HepG2 (cell line): ENCODE measurements around the gene C6orf62. TPM values are rescaled to one million over a fixed set of nuclear protein-coding genes. Genes with fewer than 3 reads are reported as not detected.
A peak's percentile ranks its signal among the peaks of the same experiment; 100 is the strongest.

Source experiments
- CREM ChIP-seq, 2 experiments: sonication (generic) in 1 of 2; formaldehyde crosslinking in 1 of 2; IDR thresholded peaks; 2 replicates each; pipeline versions ENCODE4 v1.4.0 to v1.6.1; 2016 to 2020; ENCODE audit warnings: antibody characterized with exemption in 1 of 2, mild to moderate bottlenecking in 1 of 2, missing genetic modification reagents in 1 of 2
- EHMT2 ChIP-seq: fragments of 200-600 bp; sonication (generic); IDR thresholded peaks from 2 replicates; pipeline ENCODE4 v1.7.0; 2017; ENCODE audit warnings: antibody characterized with exemption, low read depth, low read length, borderline replicate concordance
- KDM5B ChIP-seq: sonication (generic); formaldehyde crosslinking; IDR thresholded peaks from 2 replicates; pipeline ENCODE4 v1.4.0; 2020; ENCODE audit warnings: missing genetic modification reagents, mild to moderate bottlenecking, borderline replicate concordance
- ZFP41 ChIP-seq: sonication (generic); formaldehyde crosslinking; IDR thresholded peaks from 2 replicates; pipeline ENCODE4 v1.4.0; 2020; ENCODE audit warnings: mild to moderate bottlenecking, missing genetic modification reagents, borderline replicate concordance
- ZNF260 ChIP-seq: sonication (generic); formaldehyde crosslinking; IDR thresholded peaks from 2 replicates; pipeline ENCODE4 v1.4.0; 2020; ENCODE audit warnings: missing genetic modification reagents, low read depth, mild to moderate bottlenecking, borderline replicate concordance
- ZNF367 ChIP-seq: sonication (generic); formaldehyde crosslinking; IDR thresholded peaks from 2 replicates; pipeline ENCODE4 v1.4.0; 2020; ENCODE audit warnings: missing genetic modification reagents, borderline replicate concordance
- ZNF446 ChIP-seq: sonication (generic); formaldehyde crosslinking; IDR thresholded peaks from 2 replicates; pipeline ENCODE4 v1.5.0; 2020; ENCODE audit warnings: mild to moderate bottlenecking, missing genetic modification reagents
- ZNF850 ChIP-seq: sonication (generic); formaldehyde crosslinking; conservative IDR thresholded peaks from 2 replicates; pipeline ENCODE4 v1.9.0; 2021; ENCODE audit warnings: mild to moderate bottlenecking, missing genetic modification reagents
- polyA plus RNA-seq, 8 experiments: library from polyadenylated mRNA; depleted of rRNA in 3 of 8; stranded (reverse) in 7 of 8; unstranded in 1 of 8; fragments of >200 nt; fragmentation: Illumina TruSeq in 4 of 8; extraction: Trizol in 4 of 8; gene quantifications; 2 replicates each; pipeline versions ENCODE4 v1.2.1 to v1.2.3, GENCODE V29; 2011 to 2016; ENCODE audit warnings: low read depth in 4 of 8, missing spikeins in 1 of 8, mixed read lengths in 1 of 8; ENCODE audit not compliant: insufficient read depth in 1 of 8
- total RNA-seq, 5 experiments: library from RNA; depleted of rRNA; stranded (reverse); fragments of >200 nt; fragmentation: Illumina TruSeq; extraction: Trizol; gene quantifications; 2 replicates each; pipeline ENCODE4 v1.2.3, GENCODE V29; 2016; ENCODE audit warnings: low read depth in 1 of 5
- TF ChIP-seq, protein P1 (sequence below): sonication (generic); formaldehyde crosslinking; IDR thresholded peaks from 2 replicates; pipeline ENCODE4 v1.8.0; 2022; ENCODE audit warnings: missing genetic modification reagents, mild to moderate bottlenecking, borderline replicate concordance
- TF ChIP-seq, protein P2 (sequence below): sonication (generic); formaldehyde crosslinking; IDR thresholded peaks from 2 replicates; pipeline ENCODE4 v1.8.0; 2022; ENCODE audit warnings: missing genetic modification reagents, mild to moderate bottlenecking, inconsistent platforms, borderline replicate concordance
- TF ChIP-seq, protein P3 (sequence below): sonication (generic); formaldehyde crosslinking; IDR thresholded peaks from 2 replicates; pipeline ENCODE4 v1.9.0; 2021; ENCODE audit warnings: mild to moderate bottlenecking, missing genetic modification reagents
- TF ChIP-seq, protein P4 (sequence below): sonication (generic); formaldehyde crosslinking; IDR thresholded peaks from 2 replicates; pipeline ENCODE4 v1.5.1; 2020; ENCODE audit warnings: mild to moderate bottlenecking, missing genetic modification reagents, borderline replicate concordance

The C6orf62 gene
- total and polyA plus RNA-seq, 2 of the 13 experiments (the other 11 are each of a cell fraction or from before 2014, with no cell fraction given): 54.8 to 90.4 TPM

DNA sequence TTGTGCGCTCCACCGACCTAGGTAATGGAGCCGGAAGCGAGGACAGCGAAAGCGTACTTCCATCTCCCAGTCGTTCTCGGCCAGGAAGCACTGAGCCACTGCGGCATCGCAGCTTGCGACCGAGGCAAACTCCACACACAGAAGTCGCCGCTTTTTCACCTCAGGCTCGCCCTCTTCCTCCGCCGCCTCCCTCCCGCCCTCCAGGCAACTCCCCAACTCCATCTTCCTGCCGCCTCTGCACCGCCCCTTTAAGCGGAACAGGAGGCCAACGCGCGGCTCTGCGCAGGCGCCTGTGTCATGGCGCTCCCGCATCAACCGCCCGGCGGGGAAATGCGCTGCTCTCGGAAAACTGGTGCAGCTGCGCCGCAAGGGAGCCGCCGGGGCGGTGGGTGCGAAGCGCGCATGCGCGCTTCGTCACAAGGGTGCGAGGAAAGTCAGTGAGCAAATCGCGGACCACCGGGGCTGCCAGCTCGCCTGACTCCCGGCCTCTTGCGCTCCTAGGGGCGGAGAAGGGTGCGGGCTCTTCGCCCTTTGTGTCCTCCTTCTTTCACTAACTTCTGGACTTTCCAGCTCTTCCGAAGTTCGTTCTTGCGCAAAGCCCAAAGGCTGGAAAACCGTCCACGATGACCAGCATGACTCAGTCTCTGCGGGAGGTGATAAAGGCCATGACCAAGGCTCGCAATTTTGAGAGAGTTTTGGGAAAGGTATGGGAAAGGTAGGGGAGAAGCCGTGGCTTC lies 52.1 kb downstream of the C6orf62 start, which contains the start of the genes ACOT13 and TDP2 (continued):
- TF ChIP-seq, protein P1, sequence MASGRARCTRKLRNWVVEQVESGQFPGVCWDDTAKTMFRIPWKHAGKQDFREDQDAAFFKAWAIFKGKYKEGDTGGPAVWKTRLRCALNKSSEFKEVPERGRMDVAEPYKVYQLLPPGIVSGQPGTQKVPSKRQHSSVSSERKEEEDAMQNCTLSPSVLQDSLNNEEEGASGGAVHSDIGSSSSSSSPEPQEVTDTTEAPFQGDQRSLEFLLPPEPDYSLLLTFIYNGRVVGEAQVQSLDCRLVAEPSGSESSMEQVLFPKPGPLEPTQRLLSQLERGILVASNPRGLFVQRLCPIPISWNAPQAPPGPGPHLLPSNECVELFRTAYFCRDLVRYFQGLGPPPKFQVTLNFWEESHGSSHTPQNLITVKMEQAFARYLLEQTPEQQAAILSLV (CRISPR knock-in tag): peak; percentile 99
- TF ChIP-seq EHMT2 (peak; percentile 74; the same call in 1 of the 2 replicates), ZNF260 (CRISPR knock-in tag) (peak; percentile 9; the same call in 1 of the 2 replicates), ZFP41 (peak; percentile 71; the same call in 1 of the 2 replicates), CREM (IDR thresholded peaks at IDR 0.05) (peak; percentile 63), CREM (CRISPR knock-in tag; IDR thresholded peaks at IDR 0.05) (peak; percentile 37; the same call in 1 of the 2 replicates), ZNF850 (CRISPR knock-in tag) (peak; percentile 75), ZNF367 (no peak; the same call in 1 of the 2 replicates), ZNF446 (peak; percentile 91), KDM5B (CRISPR knock-in tag) (peak; percentile 99)
- TF ChIP-seq, protein P2, sequence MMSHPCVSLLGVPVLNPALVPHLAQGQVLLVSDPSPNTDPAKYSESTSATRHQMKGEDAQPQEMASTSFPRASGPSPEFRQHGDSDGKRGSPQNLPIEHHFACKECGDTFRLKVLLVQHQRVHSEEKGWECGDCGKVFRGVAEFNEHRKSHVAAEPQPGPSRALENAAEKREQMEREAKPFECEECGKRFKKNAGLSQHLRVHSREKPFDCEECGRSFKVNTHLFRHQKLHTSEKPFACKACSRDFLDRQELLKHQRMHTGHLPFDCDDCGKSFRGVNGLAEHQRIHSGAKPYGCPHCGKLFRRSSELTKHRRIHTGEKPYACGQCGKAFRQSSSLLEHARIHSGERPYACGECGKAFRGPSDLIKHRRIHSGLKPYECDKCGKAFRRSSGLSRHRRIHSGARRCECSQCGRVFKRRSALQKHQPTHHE (CRISPR knock-in tag): no peak
- TF ChIP-seq, protein P3, sequence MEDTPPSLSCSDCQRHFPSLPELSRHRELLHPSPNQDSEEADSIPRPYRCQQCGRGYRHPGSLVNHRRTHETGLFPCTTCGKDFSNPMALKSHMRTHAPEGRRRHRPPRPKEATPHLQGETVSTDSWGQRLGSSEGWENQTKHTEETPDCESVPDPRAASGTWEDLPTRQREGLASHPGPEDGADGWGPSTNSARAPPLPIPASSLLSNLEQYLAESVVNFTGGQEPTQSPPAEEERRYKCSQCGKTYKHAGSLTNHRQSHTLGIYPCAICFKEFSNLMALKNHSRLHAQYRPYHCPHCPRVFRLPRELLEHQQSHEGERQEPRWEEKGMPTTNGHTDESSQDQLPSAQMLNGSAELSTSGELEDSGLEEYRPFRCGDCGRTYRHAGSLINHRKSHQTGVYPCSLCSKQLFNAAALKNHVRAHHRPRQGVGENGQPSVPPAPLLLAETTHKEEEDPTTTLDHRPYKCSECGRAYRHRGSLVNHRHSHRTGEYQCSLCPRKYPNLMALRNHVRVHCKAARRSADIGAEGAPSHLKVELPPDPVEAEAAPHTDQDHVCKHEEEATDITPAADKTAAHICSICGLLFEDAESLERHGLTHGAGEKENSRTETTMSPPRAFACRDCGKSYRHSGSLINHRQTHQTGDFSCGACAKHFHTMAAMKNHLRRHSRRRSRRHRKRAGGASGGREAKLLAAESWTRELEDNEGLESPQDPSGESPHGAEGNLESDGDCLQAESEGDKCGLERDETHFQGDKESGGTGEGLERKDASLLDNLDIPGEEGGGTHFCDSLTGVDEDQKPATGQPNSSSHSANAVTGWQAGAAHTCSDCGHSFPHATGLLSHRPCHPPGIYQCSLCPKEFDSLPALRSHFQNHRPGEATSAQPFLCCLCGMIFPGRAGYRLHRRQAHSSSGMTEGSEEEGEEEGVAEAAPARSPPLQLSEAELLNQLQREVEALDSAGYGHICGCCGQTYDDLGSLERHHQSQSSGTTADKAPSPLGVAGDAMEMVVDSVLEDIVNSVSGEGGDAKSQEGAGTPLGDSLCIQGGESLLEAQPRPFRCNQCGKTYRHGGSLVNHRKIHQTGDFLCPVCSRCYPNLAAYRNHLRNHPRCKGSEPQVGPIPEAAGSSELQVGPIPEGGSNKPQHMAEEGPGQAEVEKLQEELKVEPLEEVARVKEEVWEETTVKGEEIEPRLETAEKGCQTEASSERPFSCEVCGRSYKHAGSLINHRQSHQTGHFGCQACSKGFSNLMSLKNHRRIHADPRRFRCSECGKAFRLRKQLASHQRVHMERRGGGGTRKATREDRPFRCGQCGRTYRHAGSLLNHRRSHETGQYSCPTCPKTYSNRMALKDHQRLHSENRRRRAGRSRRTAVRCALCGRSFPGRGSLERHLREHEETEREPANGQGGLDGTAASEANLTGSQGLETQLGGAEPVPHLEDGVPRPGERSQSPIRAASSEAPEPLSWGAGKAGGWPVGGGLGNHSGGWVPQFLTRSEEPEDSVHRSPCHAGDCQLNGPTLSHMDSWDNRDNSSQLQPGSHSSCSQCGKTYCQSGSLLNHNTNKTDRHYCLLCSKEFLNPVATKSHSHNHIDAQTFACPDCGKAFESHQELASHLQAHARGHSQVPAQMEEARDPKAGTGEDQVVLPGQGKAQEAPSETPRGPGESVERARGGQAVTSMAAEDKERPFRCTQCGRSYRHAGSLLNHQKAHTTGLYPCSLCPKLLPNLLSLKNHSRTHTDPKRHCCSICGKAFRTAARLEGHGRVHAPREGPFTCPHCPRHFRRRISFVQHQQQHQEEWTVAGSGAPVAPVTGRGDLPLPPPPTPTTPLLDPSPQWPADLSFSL (CRISPR knock-in tag): 0 out of 2 replicates have a peak, but pooled peaks have one; percentile 55
- TF ChIP-seq, protein P4, sequence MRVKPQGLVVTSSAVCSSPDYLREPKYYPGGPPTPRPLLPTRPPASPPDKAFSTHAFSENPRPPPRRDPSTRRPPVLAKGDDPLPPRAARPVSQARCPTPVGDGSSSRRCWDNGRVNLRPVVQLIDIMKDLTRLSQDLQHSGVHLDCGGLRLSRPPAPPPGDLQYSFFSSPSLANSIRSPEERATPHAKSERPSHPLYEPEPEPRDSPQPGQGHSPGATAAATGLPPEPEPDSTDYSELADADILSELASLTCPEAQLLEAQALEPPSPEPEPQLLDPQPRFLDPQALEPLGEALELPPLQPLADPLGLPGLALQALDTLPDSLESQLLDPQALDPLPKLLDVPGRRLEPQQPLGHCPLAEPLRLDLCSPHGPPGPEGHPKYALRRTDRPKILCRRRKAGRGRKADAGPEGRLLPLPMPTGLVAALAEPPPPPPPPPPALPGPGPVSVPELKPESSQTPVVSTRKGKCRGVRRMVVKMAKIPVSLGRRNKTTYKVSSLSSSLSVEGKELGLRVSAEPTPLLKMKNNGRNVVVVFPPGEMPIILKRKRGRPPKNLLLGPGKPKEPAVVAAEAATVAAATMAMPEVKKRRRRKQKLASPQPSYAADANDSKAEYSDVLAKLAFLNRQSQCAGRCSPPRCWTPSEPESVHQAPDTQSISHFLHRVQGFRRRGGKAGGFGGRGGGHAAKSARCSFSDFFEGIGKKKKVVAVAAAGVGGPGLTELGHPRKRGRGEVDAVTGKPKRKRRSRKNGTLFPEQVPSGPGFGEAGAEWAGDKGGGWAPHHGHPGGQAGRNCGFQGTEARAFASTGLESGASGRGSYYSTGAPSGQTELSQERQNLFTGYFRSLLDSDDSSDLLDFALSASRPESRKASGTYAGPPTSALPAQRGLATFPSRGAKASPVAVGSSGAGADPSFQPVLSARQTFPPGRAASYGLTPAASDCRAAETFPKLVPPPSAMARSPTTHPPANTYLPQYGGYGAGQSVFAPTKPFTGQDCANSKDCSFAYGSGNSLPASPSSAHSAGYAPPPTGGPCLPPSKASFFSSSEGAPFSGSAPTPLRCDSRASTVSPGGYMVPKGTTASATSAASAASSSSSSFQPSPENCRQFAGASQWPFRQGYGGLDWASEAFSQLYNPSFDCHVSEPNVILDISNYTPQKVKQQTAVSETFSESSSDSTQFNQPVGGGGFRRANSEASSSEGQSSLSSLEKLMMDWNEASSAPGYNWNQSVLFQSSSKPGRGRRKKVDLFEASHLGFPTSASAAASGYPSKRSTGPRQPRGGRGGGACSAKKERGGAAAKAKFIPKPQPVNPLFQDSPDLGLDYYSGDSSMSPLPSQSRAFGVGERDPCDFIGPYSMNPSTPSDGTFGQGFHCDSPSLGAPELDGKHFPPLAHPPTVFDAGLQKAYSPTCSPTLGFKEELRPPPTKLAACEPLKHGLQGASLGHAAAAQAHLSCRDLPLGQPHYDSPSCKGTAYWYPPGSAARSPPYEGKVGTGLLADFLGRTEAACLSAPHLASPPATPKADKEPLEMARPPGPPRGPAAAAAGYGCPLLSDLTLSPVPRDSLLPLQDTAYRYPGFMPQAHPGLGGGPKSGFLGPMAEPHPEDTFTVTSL (CRISPR knock-in tag): peak; percentile 92
